GM18519 (cell line): ENCODE data around the gene STARD3NL.
A peak's percentile ranks its signal among the peaks of the same experiment; 100 is the strongest.

Source experiments
- ATAC-seq: cut with Tn5 transposase; IDR thresholded peaks from one replicate; pipeline ENCODE4 v1.9.1; 2021; ENCODE audit warnings: mild to moderate bottlenecking, moderate library complexity; ENCODE audit not compliant: unreplicated experiment, low FRiP score

The STARD3NL gene

GRCh38 chr7:38181111-38181510, 3.1 kb downstream of the STARD3NL start:
- no peak for ATAC-seq

GRCh38 chr7:38182450-38182849, 4.4 kb downstream of the STARD3NL start:
- ATAC-seq = no peak

DNA sequence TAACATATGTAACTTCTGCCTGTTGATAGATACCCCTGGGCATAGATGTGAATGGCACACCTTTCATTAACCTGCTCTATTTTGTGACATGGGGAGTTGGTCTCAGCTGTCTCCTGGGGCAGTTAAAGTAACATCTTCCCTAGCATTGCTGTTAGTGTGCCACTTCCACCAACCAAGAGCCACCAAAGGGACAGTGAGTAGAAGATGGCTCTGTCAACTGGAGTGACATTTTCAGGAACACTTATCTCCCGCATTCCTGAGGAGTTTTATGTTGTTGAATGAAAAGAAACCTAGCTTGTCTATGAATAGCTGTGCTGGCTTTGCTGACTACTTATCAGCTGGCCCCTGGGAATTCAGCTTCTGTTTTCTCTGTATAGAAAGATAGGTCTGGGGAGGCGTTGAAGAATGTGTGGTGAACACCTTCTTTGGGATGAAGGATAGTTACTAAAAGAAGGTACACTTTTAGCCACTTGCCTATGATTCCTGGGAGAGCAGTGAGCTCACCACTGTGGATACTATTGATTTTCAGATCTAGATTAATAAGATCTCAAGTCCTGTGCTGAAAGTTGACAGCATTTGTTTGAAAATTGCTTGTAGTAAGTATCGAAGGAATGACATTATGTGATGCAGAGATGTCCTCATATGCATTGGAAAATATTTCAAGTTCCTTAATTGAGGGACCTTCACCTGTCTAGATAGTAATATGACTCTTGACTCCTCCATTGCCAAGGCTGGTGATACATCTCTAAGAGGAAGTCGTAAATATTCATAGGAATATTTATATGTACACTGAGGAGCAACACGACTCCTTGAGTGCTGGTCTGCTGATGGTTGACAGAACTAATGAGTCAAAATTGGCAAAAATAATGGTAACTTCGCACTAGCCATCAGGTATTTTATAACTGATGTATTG, 7.6 kb downstream of the STARD3NL start:
- ATAC-seq = no peak

GRCh38 chr7:38186593-38187314, 8.7 kb downstream of the STARD3NL start:
- ATAC-seq = no peak

- ATAC-seq = peak; percentile 90
Observed at GRCh38 chr7:38187794-38188440, 9.9 kb downstream of the STARD3NL start.

DNA sequence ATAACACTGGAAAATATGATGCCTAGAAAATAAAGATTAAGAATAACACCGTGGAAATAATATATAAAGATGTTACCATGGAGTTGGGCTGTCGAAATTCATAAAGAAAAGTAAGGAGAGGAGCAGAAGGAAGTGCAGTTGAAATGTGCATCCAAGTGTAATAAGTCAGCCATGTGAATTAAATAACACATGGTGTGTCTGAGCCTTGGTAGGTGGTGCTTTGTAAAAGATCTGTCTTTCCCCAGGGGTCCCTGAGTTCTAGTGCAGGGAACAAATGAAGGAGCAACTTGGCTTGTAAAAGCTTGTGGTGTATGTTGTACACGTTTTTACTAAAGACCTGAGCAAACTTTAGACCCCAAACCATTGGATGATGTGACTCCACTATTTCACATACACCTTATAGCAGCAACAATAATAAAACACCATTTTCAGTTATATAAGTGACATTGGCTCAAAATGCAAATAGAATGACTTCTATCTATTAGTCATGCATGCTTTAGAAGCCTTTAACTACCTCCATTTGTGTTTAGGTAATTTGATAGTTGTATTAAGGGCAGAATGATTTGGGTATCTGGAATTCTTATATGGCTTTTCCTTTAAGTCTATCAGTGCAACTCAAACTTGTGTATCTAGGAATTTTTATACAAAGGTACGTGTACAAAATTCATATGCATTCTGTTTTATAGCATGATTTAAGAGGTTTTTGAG, 11.3 kb downstream of the STARD3NL start:
- no peak for ATAC-seq

- no peak for ATAC-seq
Observed at GRCh38 chr7:38190011-38190410, 12.0 kb downstream of the STARD3NL start.

DNA sequence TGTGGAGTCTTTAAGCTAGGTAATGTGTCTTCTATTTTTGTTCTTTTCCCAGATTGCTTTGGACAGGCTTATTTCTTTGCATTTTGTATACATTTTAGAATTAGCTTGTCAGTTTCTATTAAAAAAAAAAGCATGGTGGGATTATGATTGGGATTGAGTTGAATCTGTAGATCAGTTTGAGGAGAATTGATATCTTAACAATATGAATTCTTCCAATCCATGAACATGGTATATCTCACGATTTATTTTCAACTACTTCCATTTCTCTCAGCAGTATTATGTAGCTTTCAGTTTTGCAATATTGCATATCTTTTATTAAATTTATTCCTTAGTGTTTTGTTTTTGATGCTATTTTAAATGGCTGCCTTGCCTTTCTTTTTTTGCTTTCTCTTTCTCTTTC, 13.7 kb downstream of the STARD3NL start:
- no peak for ATAC-seq

GRCh38 chr7:38192327-38192726, 14.3 kb downstream of the STARD3NL start:
- ATAC-seq = no peak

DNA sequence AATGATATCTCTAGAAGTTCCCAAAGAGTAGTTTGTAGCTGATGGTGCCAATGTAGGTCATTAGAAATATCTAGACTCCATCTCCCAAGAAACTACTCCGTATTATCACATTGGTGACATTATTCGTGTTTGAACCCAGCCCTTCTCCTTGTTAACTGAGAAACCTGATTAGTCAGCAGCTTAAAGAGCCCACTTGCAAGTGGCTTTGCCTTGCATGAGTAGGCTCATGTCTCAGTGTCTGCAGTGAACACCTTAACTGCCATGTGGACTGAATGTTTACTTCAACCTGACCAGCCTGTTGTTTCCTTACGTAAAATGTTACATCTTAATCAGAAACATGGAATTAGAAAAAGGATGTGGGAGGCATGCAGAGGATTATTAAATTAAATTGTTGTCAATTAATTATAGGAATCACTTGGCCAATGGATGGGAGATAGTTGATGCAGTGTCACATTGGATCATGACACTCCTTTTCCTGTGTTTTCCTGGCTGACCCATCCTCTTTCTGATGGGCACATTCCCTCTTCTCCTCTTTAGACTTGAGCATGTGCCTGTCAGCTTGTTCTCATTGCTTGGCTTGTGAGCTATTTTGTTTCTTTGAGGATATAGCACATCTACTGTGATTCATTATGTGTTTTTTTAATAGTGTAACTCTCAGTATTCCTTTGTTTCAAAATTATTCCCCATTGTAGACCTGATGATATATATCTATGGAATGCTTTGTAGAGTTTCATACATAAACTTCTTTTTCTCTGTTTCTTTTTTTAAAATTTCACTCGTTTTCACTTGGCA, 18.0 kb downstream of the STARD3NL start:
- no peak for ATAC-seq

GRCh38 chr7:38198366-38198765, 20.3 kb downstream of the STARD3NL start:
- ATAC-seq = no peak

- no peak for ATAC-seq
Observed at GRCh38 chr7:38199154-38199553, 21.1 kb downstream of the STARD3NL start.

DNA sequence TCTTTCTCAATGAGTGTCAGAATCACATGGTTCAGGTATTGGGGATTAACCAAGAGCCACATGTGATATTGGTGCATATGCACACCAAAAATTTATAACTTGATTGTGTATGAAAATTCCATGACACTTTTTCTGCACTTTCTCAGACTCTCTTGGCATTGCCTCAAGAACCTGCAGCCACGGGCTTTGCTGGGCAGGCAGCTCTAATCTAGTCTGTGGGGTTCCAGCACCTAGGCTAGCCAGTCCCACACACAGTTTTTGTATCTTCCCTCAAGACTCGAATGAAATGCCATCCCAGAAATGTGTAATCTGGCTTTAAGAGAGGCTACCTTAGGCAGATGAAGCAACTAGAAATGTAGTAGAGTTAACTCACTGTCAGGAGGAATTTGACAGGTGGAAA, 21.7 kb downstream of the STARD3NL start:
- ATAC-seq = no peak

DNA sequence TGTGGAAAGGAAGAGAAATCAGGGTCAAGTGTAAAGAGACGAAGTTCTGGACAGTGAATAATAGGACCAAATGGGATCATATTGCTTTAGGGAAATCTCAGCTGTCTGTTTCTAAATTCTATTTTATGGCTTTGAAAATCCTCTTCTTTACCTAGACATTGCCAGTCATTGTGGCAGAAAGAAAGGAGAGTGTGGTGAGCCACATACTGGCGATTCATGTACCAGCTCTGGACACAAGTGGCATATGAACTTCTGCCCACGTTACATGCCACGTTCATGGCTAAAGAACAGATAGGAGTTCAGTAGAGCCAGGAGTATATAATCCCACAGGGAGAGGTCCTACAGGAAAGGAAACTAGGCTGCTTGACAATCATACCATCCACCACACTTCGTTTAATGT, 28.0 kb downstream of the STARD3NL start:
- no peak for ATAC-seq

DNA sequence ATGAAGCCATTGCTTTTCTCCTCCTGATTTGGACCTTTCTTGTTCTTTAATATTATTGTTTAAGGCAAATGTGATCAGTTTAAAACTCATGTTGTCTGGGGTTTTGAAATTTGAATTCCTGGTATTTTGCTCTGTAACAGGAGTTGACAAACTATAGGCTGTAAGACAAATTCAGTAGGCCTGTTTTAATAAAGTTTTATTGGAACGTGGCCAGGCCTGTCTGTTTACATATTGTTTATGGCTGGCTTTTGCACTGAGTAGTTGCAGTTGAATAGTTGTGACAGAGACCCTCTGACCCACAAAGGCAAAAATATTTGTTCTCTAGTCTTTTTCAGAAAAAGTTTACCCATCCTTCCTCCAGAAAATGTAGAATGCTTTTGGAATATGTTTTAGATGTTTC, 29.8 kb downstream of the STARD3NL start:
- no peak for ATAC-seq

- no peak for ATAC-seq
Observed at GRCh38 chr7:38211486-38211885, 33.4 kb downstream of the STARD3NL start.

DNA sequence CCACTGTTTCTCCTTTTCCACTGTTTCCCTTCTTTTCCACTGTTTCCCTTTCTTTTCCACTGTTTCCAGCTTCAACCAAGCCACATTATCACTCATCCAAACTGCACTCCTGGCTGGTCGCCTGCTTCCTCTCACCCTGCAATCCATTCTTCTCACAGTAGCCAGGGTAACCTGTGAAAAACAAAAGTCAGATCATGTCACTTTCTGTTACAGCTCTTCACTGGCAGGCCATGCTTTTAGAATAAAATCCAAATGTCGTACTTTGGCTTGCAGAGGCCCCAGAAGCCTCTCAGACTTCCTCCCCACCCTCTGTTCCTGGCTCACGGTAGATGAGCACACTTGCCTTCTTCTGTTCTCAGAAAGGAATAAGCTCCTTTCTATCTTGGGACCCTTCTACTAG, 33.9 kb downstream of the STARD3NL start:
- ATAC-seq = no peak

GRCh38 chr7:38215115-38215514, 37.1 kb downstream of the STARD3NL start:
- no peak for ATAC-seq

GRCh38 chr7:38215735-38216670, 38.0 kb downstream of the STARD3NL start:
- ATAC-seq = no peak
